ACC112 (cell line): ENCODE measurements around the gene INPP5B.

Experiments used
- H2AFZ ChIP-seq: fragments of 200-600 bp; sonication (generic); one replicate; pipeline ENCODE4 v1.6.0; 2017; ENCODE audit warnings: antibody characterized with exemption, low read length; ENCODE audit not compliant: unreplicated experiment
- H3K27ac ChIP-seq: fragments of 200-600 bp; sonication (generic); 2 replicates; pipeline ENCODE4 v1.5.1; 2014; ENCODE audit warnings: low read depth, mild to moderate bottlenecking, antibody characterized with exemption, low read length, moderate library complexity
- H3K27me3 ChIP-seq: fragments of 200-600 bp; sonication (generic); 2 replicates; pipeline ENCODE4 v1.6.1; 2014; ENCODE audit warnings: mild to moderate bottlenecking, antibody characterized with exemption, low read length, moderate library complexity, mixed read lengths; ENCODE audit not compliant: insufficient read depth
- H3K36me3 ChIP-seq: fragments of 200-600 bp; sonication (generic); 2 replicates; pipeline ENCODE4 v1.6.1; 2016; ENCODE audit warnings: mild to moderate bottlenecking, antibody characterized with exemption, low read length, moderate library complexity, mixed read lengths; ENCODE audit not compliant: insufficient read depth
- H3K4me1 ChIP-seq: fragments of 200-600 bp; sonication (generic); one replicate; pipeline ENCODE4 v1.6.1; 2016; ENCODE audit warnings: low read length, mixed read lengths; ENCODE audit not compliant: insufficient read depth, unreplicated experiment, control insufficient read depth
- H3K4me3 ChIP-seq: fragments of 200-600 bp; sonication (generic); 2 replicates; pipeline ENCODE4 v1.5.1; 2014; ENCODE audit warnings: mild to moderate bottlenecking, low read depth, low read length
- H3K79me2 ChIP-seq: fragments of 200-600 bp; sonication (generic); one replicate; pipeline ENCODE4 v1.6.0; 2016; ENCODE audit warnings: low read length; ENCODE audit not compliant: control insufficient read depth, unreplicated experiment, insufficient read depth

The INPP5B gene

DNA sequence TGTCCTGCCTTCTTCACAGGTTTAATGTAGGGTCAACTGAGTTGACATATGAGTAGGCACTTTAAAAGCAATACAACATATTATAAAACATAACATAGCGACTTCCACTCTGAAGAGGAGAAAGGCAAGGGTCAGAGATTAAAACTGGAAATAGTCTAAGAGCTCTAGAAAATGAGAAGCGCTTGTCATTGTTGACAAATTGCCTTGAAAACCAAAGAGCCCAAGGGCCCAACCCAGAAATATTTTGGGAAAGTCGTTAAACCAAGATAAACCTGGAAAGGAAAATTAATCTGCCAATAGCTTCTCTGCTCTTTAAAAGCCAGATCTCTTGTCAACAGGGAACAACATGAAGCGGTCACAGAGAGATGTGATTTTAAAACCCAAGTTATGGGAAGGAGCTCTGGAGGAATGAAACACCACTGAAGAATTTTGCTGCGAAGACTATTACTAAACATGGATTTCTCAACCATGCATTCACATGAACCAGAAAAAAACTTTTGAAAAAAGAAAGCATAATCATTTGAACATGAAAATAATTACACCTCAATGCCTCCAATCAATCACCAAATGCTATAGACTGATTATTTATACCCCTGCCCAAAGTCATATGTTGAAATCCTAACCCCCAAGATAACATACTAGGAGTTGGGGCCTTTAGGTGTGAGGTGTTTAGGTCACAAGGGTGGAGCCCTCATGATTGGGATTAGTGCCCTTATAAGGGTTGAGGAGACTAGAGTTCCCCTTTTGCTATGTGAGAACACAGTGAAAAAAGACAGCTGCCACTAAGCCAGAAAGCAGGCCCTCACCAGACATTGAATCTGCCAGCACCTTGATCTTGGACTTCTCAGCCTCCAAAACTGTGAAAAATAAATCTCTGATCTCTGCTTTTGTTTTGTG is 54.5 kb downstream of the INPP5B start:
- H3K27ac ChIP-seq, result peak overlapping the region; percentile 65
- H3K36me3 ChIP-seq, result no peaks in the 10 kb centered on the region; the same call in 1 of the 2 replicates
- H3K4me1 ChIP-seq, result peaks cover 9% of the 10 kb centered on the region

DNA sequence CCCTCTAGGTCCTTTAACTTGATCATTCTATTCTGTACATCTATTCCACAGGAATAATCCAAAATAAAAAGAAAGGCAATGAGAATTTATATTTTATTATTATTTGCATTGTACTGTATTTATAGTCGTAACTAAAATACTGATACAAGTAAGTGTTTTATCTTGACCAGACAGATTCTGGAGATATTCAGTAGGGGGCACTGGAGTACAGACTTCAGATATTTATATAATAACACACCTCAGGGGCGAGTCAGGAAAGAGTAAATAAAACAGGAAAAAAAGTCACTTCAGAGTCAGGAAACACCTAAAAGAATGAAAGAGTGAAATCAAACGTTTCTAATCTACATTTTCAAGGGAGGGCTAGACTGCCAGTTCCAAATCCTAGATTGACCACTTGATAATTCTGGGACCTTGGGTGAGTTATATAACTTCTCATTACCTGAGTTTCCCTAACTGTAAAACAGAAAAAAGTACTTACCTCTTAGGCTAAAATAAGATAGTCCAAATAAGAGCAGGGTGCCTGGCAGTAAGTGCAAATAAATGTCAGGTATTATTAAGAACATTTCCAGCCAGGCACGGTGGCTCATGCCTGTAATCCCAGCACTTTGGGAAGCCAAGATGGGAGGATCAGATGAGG is 56.4 kb downstream of the INPP5B start:
- no peaks in the 10 kb centered on the region for H3K27me3 ChIP-seq

More for the DNA sequence above, 54.5 kb downstream of the INPP5B start:
- Histone ChIP-seq H3K27me3 (no peaks in the 10 kb centered on the region), H3K4me3 (no peak overlapping the region), H3K79me2 (no peaks in the 10 kb centered on the region), H2AFZ (no peak overlapping the region)

DNA sequence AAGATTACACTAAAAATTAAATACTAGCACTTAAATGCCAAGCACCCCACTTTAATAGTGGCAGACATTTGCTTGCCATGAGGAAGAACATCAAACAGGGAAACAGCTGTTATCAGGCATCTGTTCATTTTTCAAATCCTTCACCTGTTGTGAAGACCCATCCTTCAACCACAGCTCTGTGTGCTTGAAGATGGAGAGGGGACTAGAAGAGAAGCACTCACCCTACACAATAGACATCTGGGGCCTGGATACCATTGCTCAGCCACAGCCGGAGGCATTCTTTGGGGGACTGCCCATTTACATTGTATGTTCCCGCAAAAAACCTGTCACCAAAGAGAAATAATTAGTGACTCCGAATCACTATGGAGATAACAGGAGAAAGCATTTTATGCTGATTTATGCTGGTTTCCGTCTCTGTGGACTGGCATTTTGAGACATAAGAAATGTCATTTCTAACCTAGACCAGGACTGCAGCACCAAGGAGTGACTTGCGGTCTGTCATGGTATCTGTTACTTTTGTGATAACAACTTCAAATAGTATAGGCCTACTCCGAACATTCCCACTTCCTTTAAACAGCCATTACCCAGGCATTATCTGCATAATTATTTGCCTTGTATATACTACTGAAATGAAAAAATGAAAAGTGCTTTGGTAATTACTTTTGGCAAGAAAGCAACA is 58.7 kb downstream of the INPP5B start:
- no peaks in the 10 kb centered on the region for H3K27me3 ChIP-seq
- peaks cover 9% of the 10 kb centered on the region for H3K4me1 ChIP-seq
- no peak overlapping the region for H3K4me3 ChIP-seq
- peaks cover 11% of the 10 kb centered on the region for H3K36me3 ChIP-seq
- no peak overlapping the region for H3K27ac ChIP-seq
- H3K79me2 ChIP-seq, result no peaks in the 10 kb centered on the region
- no peak overlapping the region for H2AFZ ChIP-seq

More for the DNA sequence above, 56.4 kb downstream of the INPP5B start:
- no peak overlapping the region for H2AFZ ChIP-seq
- H3K27ac ChIP-seq, result no peak overlapping the region
- H3K36me3 ChIP-seq, result peaks cover 9% of the 10 kb centered on the region
- no peaks in the 10 kb centered on the region for H3K79me2 ChIP-seq
- H3K4me3 ChIP-seq, result no peak overlapping the region
- H3K4me1 ChIP-seq, result peaks cover 9% of the 10 kb centered on the region

DNA sequence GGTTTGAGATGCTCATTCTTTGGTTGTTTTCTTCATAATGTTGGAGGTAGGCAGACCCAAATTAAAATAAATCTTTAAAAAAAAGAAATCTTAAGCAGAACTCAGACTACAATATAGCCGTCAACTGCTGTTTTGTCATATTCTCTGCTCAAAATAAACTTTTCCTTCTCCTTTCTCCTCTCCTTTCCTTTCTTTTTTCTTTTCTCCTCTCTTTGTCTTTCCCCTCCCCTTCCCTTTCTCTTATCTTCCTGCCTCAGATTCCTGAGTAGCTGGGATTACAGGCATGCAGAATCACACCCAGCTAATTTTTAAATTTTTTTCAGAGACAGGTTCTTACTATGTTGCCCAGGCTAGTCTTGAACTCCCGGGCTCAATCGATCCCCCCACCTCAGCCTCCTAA is 62.7 kb downstream of the INPP5B start:
- H3K36me3 ChIP-seq, result peaks cover 21% of the 10 kb centered on the region
- no peaks in the 10 kb centered on the region for H3K4me1 ChIP-seq
- no peak overlapping the region for H2AFZ ChIP-seq
- no peaks in the 10 kb centered on the region for H3K79me2 ChIP-seq
- H3K27ac ChIP-seq, result no peak overlapping the region
- H3K27me3 ChIP-seq, result no peaks in the 10 kb centered on the region
- no peak overlapping the region for H3K4me3 ChIP-seq

DNA sequence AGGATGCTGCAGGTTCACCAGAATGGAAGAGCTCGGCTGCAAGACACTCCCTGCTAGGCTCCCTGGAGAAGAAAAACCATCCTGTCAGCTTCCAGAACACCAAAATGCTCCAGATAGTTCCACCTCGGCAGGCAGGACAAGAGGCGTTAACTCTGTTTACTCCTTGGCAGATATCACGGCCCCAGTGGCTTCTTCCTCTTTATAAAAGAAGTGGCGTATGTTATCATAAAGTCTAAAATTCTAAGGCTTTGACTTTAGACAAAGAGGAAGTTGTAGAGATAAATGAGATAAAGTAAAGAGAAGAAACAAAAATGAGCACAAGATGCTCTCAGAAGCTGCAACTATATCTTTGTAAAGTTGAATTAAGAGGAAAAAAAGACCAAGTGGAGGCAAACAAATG is 63.2 kb downstream of the INPP5B start:
- no peaks in the 10 kb centered on the region for H3K79me2 ChIP-seq
- H3K27me3 ChIP-seq, result no peaks in the 10 kb centered on the region
- no peak overlapping the region for H3K27ac ChIP-seq
- no peak overlapping the region for H3K4me3 ChIP-seq
- no peaks in the 10 kb centered on the region for H3K4me1 ChIP-seq
- H2AFZ ChIP-seq, result no peak overlapping the region
- peaks cover 21% of the 10 kb centered on the region for H3K36me3 ChIP-seq

DNA sequence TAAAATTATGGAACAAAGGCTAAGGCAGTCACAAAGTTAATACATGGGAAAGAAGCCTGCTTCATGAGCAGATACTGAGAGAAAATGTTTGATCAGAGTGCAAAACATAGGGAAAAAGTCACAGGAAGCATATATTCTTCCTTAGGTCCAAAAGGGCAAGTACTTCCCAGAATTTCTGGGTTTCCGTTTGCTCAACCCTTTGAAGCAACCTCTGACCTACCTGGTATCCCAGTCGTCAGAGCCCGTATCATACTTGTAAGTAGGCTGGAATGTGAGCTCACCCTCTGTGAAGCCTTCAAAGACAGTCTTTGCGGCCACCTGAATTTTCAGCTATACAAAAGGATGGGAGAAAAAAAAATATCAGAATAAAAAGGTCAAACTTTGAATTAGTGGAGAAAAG is 67.0 kb downstream of the INPP5B start:
- H3K4me3 ChIP-seq, result no peak overlapping the region
- no peak overlapping the region for H2AFZ ChIP-seq
- H3K4me1 ChIP-seq, result no peaks in the 10 kb centered on the region
- H3K27ac ChIP-seq, result no peak overlapping the region
- H3K36me3 ChIP-seq, result peaks cover 25% of the 10 kb centered on the region
- no peaks in the 10 kb centered on the region for H3K27me3 ChIP-seq
- H3K79me2 ChIP-seq, result no peaks in the 10 kb centered on the region

DNA sequence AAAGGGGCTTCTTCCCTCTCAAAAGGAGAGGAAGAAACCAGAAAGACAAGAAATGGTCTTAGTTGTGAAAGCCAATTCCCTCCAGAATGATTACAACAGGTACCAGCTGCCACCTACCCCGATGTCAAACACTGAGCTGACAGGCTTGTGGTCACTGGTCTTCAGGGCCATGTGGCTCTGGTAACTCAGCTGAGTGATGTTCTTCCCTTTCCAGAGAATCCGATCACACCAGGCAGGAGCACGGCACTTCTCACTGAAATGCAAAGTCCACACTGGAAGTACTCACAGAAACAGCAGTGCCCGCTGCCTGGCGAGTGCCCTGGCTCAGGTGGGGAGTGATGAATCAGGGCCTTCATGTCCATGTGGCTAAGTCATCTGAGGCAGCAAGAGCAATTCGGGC is 68.8 kb downstream of the INPP5B start:
- H3K36me3 ChIP-seq, result peaks cover 28% of the 10 kb centered on the region
- no peak overlapping the region for H2AFZ ChIP-seq
- no peak overlapping the region for H3K4me3 ChIP-seq
- no peaks in the 10 kb centered on the region for H3K4me1 ChIP-seq
- no peaks in the 10 kb centered on the region for H3K27me3 ChIP-seq
- no peak overlapping the region for H3K27ac ChIP-seq
- no peaks in the 10 kb centered on the region for H3K79me2 ChIP-seq

DNA sequence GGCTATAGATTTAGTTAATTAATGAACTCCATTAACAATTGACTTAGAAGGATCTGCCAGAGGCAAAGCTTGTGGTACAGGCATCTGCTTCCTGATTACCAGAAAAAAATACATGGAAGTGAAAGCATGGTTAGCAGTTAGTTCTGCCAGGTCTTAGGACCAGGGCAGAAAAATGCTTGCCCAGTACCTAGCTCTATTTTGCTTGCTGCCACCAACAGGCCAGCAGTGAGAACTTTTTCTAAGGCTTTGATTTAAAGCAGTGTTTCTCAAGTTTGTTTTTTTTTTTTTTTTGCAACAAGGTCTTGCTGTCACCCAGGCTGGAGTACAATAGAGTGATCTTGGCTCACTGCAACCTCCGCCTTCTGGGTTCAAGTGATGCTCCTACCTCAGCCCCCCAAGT is 71.0 kb downstream of the INPP5B start:
- H3K27ac ChIP-seq, result no peak overlapping the region
- H3K36me3 ChIP-seq, result peaks cover 22% of the 10 kb centered on the region
- no peak overlapping the region for H3K4me3 ChIP-seq

DNA sequence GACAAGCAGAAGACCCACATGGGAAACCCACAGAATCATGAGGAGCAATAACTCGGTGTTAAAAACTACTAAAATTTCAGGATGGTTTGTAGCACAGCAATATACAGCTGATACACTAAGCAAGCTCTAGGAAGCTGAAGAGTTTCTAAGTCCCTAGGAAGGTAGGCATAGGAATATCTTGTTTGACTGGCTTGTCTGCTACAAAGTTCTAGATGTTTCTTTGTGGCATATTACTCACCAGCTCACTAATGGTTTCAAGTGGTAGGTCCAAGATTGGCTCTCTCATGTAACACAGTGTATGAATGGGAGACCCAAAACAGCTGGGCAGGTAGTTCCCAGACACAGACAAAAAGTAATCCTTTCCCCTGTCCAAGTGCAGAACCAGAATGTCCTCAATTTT is 74.2 kb downstream of the INPP5B start:
- Histone ChIP-seq H3K36me3 (peaks cover 18% of the 10 kb centered on the region), H3K4me1 (no peaks in the 10 kb centered on the region), H3K79me2 (no peaks in the 10 kb centered on the region), H3K27ac (no peak overlapping the region), H3K27me3 (no peaks in the 10 kb centered on the region), H2AFZ (no peak overlapping the region), H3K4me3 (no peak overlapping the region)

More for the DNA sequence above, 71.0 kb downstream of the INPP5B start:
- H3K27me3 ChIP-seq, result no peaks in the 10 kb centered on the region
- H3K79me2 ChIP-seq, result no peaks in the 10 kb centered on the region
- H2AFZ ChIP-seq, result no peak overlapping the region
- H3K4me1 ChIP-seq, result no peaks in the 10 kb centered on the region

DNA sequence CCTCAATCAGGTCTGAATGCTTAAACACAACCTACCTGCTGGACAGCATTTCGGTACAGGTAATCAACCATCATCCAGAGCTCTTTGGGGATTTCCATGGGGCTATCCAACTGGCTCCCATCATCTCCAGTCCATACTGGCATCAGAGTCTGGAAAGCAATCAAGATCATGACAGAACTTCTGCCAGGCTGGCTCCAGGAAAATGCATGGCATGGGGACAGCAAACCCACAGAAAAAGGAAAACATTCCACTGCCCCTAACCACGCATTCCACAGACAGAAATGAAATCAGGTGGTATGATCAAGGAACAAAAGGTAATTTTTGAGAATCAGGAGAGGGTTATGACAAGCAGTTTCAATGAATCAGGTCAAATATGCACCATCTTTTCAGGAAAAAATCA is 78.4 kb downstream of the INPP5B start:
- H3K27me3 ChIP-seq, result no peaks in the 10 kb centered on the region
- peaks cover 11% of the 10 kb centered on the region; the same call in 1 of the 2 replicates for H3K36me3 ChIP-seq
- H3K4me1 ChIP-seq, result peaks cover 11% of the 10 kb centered on the region

More for the DNA sequence above, 78.4 kb downstream of the INPP5B start:
- no peaks in the 10 kb centered on the region for H3K79me2 ChIP-seq
- H2AFZ ChIP-seq, result no peak overlapping the region
- no peak overlapping the region for H3K4me3 ChIP-seq
- H3K27ac ChIP-seq, result no peak overlapping the region
